A549 treated with ZK216348 at 1 μM for 4 hours (cell line): ENCODE results near the gene NPY5R. TPM values are rescaled to one million over a fixed set of nuclear protein-coding genes. Genes with fewer than 3 reads are reported as not detected.

Source experiments
- total RNA-seq: library from RNA; stranded (reverse); fragments of 200-300 nt; extraction: Qiagen RNA extraction; gene quantifications from 5 replicates; pipeline ENCODE4 v1.2.3, GENCODE V29; 2022; ENCODE audit warnings: low read depth

Gene NPY5R
- total RNA-seq, result not detected in 5 replicates

DNA sequence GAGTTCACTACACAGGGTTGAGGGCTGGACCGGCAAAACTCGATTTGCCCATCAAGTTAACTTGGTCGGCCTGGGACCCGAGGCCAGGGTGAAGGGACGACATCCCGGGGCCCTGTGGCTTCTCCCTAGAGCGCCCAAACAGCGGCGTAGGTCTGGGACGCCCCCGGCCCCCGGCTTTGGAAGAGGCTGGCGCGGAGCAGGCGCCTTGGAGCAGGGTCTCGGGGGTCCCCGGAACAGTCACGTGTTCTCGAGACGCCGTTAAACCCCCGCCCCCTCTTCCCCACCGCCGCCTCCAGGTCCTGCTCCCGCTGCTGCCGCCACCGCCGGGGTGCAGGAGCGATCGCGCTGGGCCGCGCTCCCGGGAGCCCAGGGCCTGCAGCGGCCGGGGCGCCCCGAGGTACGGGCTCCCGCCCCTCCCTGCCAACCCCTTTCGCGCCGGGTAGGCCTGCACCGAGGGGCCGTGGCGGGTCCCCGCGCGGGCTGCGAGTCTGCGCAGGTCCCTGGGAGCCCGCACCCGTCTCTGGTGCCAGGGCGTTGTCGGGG is at the start of gene NPY5R:
NPY5R (plus strand) TSS at position 289 of the 543 bp plus-strand sequence. CDS start 6,382 bp downstream, outside the sequence.

DNA sequence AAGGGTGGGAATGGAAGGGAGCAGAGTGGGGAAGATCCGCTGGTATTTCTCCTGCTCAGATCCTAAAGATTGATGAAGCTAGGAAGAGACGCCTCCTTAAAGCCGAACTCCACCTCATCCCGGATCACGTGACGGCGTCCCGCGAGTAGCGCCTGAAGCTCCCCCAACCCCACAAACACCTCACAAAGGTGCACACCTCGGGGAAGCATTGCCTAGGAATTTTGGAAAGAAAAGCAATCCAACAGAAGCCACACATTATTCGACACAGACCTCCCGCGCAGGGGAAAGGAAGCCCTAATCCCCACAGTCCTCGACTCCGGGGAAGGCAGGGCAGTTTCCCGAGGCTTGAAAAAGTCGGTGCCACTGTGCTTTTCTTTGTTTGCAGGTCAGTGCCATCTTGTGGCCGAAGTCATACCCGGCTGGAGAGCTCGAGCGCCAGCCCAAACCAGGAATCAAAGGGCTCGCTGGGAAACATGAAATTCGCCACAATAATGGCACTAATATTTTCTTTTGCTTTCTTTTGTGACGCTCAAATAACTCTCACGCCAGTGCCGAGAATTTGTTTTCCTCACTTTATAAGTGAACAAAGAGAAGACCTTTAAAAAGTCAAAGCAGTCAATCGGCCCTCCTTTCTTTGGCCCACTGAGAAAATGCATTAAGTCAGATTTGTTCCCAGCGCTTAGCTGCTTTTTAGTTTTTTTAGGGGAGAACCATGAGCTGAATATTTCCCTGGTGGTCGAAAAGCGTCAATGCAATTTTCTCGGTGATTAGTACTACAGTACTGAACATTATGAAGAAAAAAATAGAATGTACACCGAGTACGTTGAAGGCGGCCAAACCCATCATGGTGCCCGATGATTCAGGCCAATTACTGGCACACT is 10.9 kb upstream of the NPY5R start, which contains the start of gene NPY1R:
NPY1R (minus strand) TSS at position 71 of the 881 bp plus-strand sequence. CDS start 6,042 bp downstream, outside the sequence.

Other genes starting within 250 kb of the NPY5R start
- 11.7 to 16.3 TPM (median 14.7 TPM) in 5 replicates for gene NAF1, start 177.0 kb upstream of the NPY5R start, total RNA-seq
- 0.11 TPM in 1 of 5 replicates, not detected in the others for gene NPY1R, start 11.3 kb upstream of the NPY5R start, total RNA-seq
- gene TKTL2, start 129.9 kb downstream of the NPY5R start, total RNA-seq, result not detected in 5 replicates
- 23.3 to 47.7 TPM (median 26.2 TPM) in 5 replicates for gene TMA16, start 150.8 kb downstream of the NPY5R start, total RNA-seq